Measurements from ENCODE around the gene JAZF1.

JAZF1 gene

GRCh38 chr7:28003408-28003807 is 177.2 kb downstream of the JAZF1 start:
- Histone ChIP-seq H3K27ac (no peak overlapping the region), H3K4me3 (no peak overlapping the region)

GRCh38 chr7:28002638-28003037 is 178.0 kb downstream of the JAZF1 start:
- Histone ChIP-seq H3K4me3 (no peak overlapping the region), H3K27ac (no peak overlapping the region)

- H3K4me3 ChIP-seq = no peak overlapping the region
Observed at GRCh38 chr7:28001896-28002295, 178.7 kb downstream of the JAZF1 start.

GRCh38 chr7:27999829-28000228 is 180.8 kb downstream of the JAZF1 start:
- Histone ChIP-seq H3K27ac (no peak overlapping the region), H3K4me3 (no peak overlapping the region)

More at GRCh38 chr7:28001896-28002295, 178.7 kb downstream of the JAZF1 start:
- H3K27ac ChIP-seq = no peak overlapping the region

- Histone ChIP-seq H3K27ac (no peak overlapping the region), H3K4me3 (no peak overlapping the region)
Observed at GRCh38 chr7:27998382-27998781, 182.2 kb downstream of the JAZF1 start.

GRCh38 chr7:27997188-27997707 is 183.3 kb downstream of the JAZF1 start:
- Histone ChIP-seq H3K27ac (no peak overlapping the region), H3K4me3 (no peak overlapping the region)

GRCh38 chr7:27996141-27996540 is 184.5 kb downstream of the JAZF1 start:
- Histone ChIP-seq H3K27ac (no peak overlapping the region), H3K4me3 (no peak overlapping the region)

- no peak overlapping the region for H3K4me3 ChIP-seq
- peak overlapping the region in 1 of 21 experiments; percentile 26 for H3K27ac ChIP-seq
Observed at GRCh38 chr7:27995228-27995627, 185.4 kb downstream of the JAZF1 start.

GRCh38 chr7:27994639-27995038 is 186.0 kb downstream of the JAZF1 start:
- H3K27ac ChIP-seq = peak overlapping the region in 1 of 21 experiments; percentile 26
- H3K4me3 ChIP-seq = no peak overlapping the region

- Histone ChIP-seq H3K4me3 (no peak overlapping the region), H3K27ac (no peak overlapping the region)
Observed at GRCh38 chr7:27992755-27993493, 187.7 kb downstream of the JAZF1 start.

GRCh38 chr7:27992097-27992496 is 188.5 kb downstream of the JAZF1 start:
- no peak overlapping the region for H3K27ac ChIP-seq
- H3K4me3 ChIP-seq = no peak overlapping the region

GRCh38 chr7:27991006-27991528 is 189.5 kb downstream of the JAZF1 start:
- no peak overlapping the region for H3K27ac ChIP-seq
- no peak overlapping the region for H3K4me3 ChIP-seq

- no peak overlapping the region for H3K27ac ChIP-seq
Observed at GRCh38 chr7:27976531-27976930, 204.1 kb downstream of the JAZF1 start.

GRCh38 chr7:27973625-27974024 is 207.0 kb downstream of the JAZF1 start:
- Histone ChIP-seq H3K27ac (no peak overlapping the region), H3K4me3 (no peak overlapping the region)

More at GRCh38 chr7:27976531-27976930, 204.1 kb downstream of the JAZF1 start:
- no peak overlapping the region for H3K4me3 ChIP-seq

GRCh38 chr7:27972276-27972675 is 208.3 kb downstream of the JAZF1 start:
- Histone ChIP-seq H3K4me3 (no peak overlapping the region), H3K27ac (peak overlapping the region in 1 of 21 experiments; percentile 12)

- Histone ChIP-seq H3K4me3 (no peak overlapping the region), H3K27ac (no peak overlapping the region)
Observed at GRCh38 chr7:27971171-27971812, 209.3 kb downstream of the JAZF1 start.

- Histone ChIP-seq H3K4me3 (no peak overlapping the region), H3K27ac (no peak overlapping the region)
Observed at GRCh38 chr7:27970350-27970749, 210.2 kb downstream of the JAZF1 start.

- Histone ChIP-seq H3K4me3 (no peak overlapping the region), H3K27ac (no peak overlapping the region)
Observed at GRCh38 chr7:27969346-27969745, 211.2 kb downstream of the JAZF1 start.

- no peak overlapping the region for H3K4me3 ChIP-seq
- H3K27ac ChIP-seq = no peak overlapping the region
Observed at GRCh38 chr7:27967639-27968038, 213.0 kb downstream of the JAZF1 start.

- H3K4me3 ChIP-seq = no peak overlapping the region
Observed at GRCh38 chr7:27966219-27966780, 214.3 kb downstream of the JAZF1 start.

GRCh38 chr7:27965650-27966049 is 214.9 kb downstream of the JAZF1 start:
- H3K27ac ChIP-seq = no peak overlapping the region

More at GRCh38 chr7:27966219-27966780, 214.3 kb downstream of the JAZF1 start:
- no peak overlapping the region for H3K27ac ChIP-seq

More at GRCh38 chr7:27965650-27966049, 214.9 kb downstream of the JAZF1 start:
- no peak overlapping the region for H3K4me3 ChIP-seq
